B cell (primary cell): ENCODE data around the gene SYNGAP1. TPM values are rescaled to one million over a fixed set of nuclear protein-coding genes. Genes with fewer than 3 reads are reported as not detected.
A peak's percentile ranks its signal among the peaks of the same experiment; 100 is the strongest.

ENCODE experiments used
- ATAC-seq: fragments of 200-7000 bp; cut with Tn5 transposase; one replicate; pipeline ENCODE4 v1.10.0; 2021; ENCODE audit warnings: low read depth, mild to moderate bottlenecking, moderate number of reproducible peaks, moderate library complexity
- CTCF ChIA-PET: fragments of 350-600 bp; sonication (Branson Sonifier 250); formaldehyde crosslinking; loops from one replicate; lab custom pipeline; 2021; ENCODE audit warnings: antibody characterized with exemption, inconsistent platforms; lab: Charles Lee
- POLR2A ChIA-PET: fragments of 350-600 bp; sonication (Branson Sonifier 250); formaldehyde crosslinking; loops from one replicate; lab custom pipeline; 2021; ENCODE audit warnings: antibody characterized with exemption; lab: Charles Lee
- DNase-seq: peaks from one replicate; pipeline ENCODE4 v3.0.0; 2013
- H2AFZ ChIP-seq: 2 replicates; pipeline ENCODE4 v1.6.1; 2012; ENCODE audit warnings: mild to moderate bottlenecking, low read depth, low read length; ENCODE audit not compliant: insufficient read depth, poor library complexity, severe bottlenecking
- H3K27ac ChIP-seq, 2 donors: 1 replicate in 1 of 2; 2 replicates in 1 of 2; pipeline ENCODE4 v1.5.1; 2012 to 2013; ENCODE audit warnings: low read length in 2 of 2, mild to moderate bottlenecking in 2 of 2, moderate library complexity in 1 of 2
- H3K27me3 ChIP-seq, 4 experiments: fragments of 200-600 bp in 1 of 4; sonication (generic) in 1 of 4; replicated peaks in 1 of 4; 1 replicate in 2 of 4; 2 replicates in 2 of 4; pipeline versions ENCODE4 v1.6.1 to v1.7.0; 2013 to 2016; ENCODE audit warnings: low read length in 3 of 4, mild to moderate bottlenecking in 2 of 4, mixed read lengths in 1 of 4, moderate library complexity in 1 of 4; ENCODE audit not compliant: insufficient read depth in 4 of 4, control insufficient read depth in 3 of 4; ENCODE audit errors: control extremely low read depth in 1 of 4
- H3K36me3 ChIP-seq, 2 experiments: replicated peaks in 1 of 2; 1 replicate in 1 of 2; 2 replicates in 1 of 2; pipeline versions ENCODE4 v1.6.1 to v1.7.1; 2013; ENCODE audit warnings: low read length in 1 of 2; ENCODE audit not compliant: insufficient read depth in 2 of 2, control insufficient read depth in 1 of 2; ENCODE audit errors: control extremely low read depth in 1 of 2, extremely low read depth in 1 of 2
- H3K4me1 ChIP-seq, 2 donors: fragments of 200-600 bp in 1 of 2; sonication (generic) in 1 of 2; 1 replicate in 1 of 2; 2 replicates in 1 of 2; pipeline versions ENCODE4 v1.5.1 to v1.6.1; 2013 to 2017; ENCODE audit warnings: low read length in 2 of 2; ENCODE audit not compliant: control insufficient read depth in 2 of 2, insufficient read depth in 2 of 2
- H3K4me2 ChIP-seq: replicated peaks from 2 replicates; pipeline ENCODE3; 2012; ENCODE audit warnings: mild to moderate bottlenecking, low read depth, low read length; ENCODE audit not compliant: poor library complexity, severe bottlenecking
- H3K4me3 ChIP-seq, 5 experiments: fragments of 200-600 bp in 1 of 5; sonication (generic) in 1 of 5; 1 replicate in 3 of 5; 2 replicates in 2 of 5; pipeline versions ENCODE4 v1.5.1 to v1.7.0; 2011 to 2016; ENCODE audit warnings: low read length in 4 of 5, mild to moderate bottlenecking in 4 of 5, low read depth in 2 of 5, control low read depth in 1 of 5, moderate library complexity in 1 of 5; ENCODE audit not compliant: insufficient read depth in 1 of 5; ENCODE audit errors: control extremely low read depth in 1 of 5, extremely low read depth in 1 of 5
- H3K79me2 ChIP-seq: fragments of 200-600 bp; sonication (generic); one replicate; pipeline ENCODE4 v1.6.0; 2016; ENCODE audit warnings: low read length; ENCODE audit not compliant: control insufficient read depth, insufficient read depth
- H3K9ac ChIP-seq: fragments of 200-600 bp; sonication (generic); 2 replicates; pipeline ENCODE4 v1.6.1; 2017; ENCODE audit warnings: mild to moderate bottlenecking, low read length, moderate library complexity
- H3K9me3 ChIP-seq, 3 donors: one replicate each; pipeline versions ENCODE4 v1.6.1 to v1.7.1; 2013; ENCODE audit warnings: low read length in 2 of 3; ENCODE audit not compliant: control insufficient read depth in 2 of 3, insufficient read depth in 1 of 3; ENCODE audit errors: control extremely low read depth in 1 of 3
- H4K20me1 ChIP-seq: 2 replicates; pipeline ENCODE4 v1.6.0; 2012; ENCODE audit warnings: mild to moderate bottlenecking, low read length; ENCODE audit not compliant: insufficient read depth, control insufficient read depth, poor library complexity, severe bottlenecking
- H3K27ac Mint-ChIP-seq: one replicate; pipeline ENCODE4 v1.8.0; 2021; ENCODE audit warnings: mixed read lengths
- H3K27me3 Mint-ChIP-seq: one replicate; pipeline ENCODE4 v1.8.0; 2021; ENCODE audit warnings: mixed read lengths
- H3K4me1 Mint-ChIP-seq: one replicate; pipeline ENCODE4 v1.8.0; 2021; ENCODE audit warnings: mixed read lengths
- H3K4me3 Mint-ChIP-seq: one replicate; pipeline ENCODE4 v1.8.0; 2021; ENCODE audit warnings: mixed read lengths
- H3K9me3 Mint-ChIP-seq: one replicate; pipeline ENCODE4 v1.8.0; 2022; ENCODE audit warnings: mixed read lengths; ENCODE audit not compliant: insufficient read depth
- EZH2 ChIP-seq: IDR thresholded peaks from 2 replicates; pipeline ENCODE4 v1.6.1; 2012; ENCODE audit warnings: borderline replicate concordance, low read depth, mild to moderate bottlenecking, moderate library complexity, low read length; ENCODE audit not compliant: insufficient read depth, poor library complexity, severe bottlenecking
- WGBS: methylation state at CpG from one replicate; pipeline ENCODE4 v1.1.5; 2013; ENCODE audit warnings: missing lambda C conversion rate; ENCODE audit not compliant: insufficient coverage; 5-methylcytosine and 5-hydroxymethylcytosine counted together
- intact Hi-C: fragments of 100-400 bp; cut with micrococcal nuclease; formaldehyde crosslinking; loops from one replicate; pipeline ENCODE4 v1.10.0; 2022
- polyA plus RNA-seq: library from polyadenylated mRNA; depleted of rRNA; stranded (reverse); fragments of >200 nt; gene quantifications from 2 replicates; pipeline ENCODE4 v1.2.3, GENCODE V29; 2012
- total RNA-seq, 2 donors: library from RNA; stranded (reverse); fragments of 120-200 nt in 1 of 2; gene quantifications; 1 replicate in 1 of 2; 2 replicates in 1 of 2; pipeline versions ENCODE4 v1.2.3 to v1.2.4, GENCODE V29; 2013 to 2022
- TF ChIP-seq, protein P1 (sequence below): fragments of 200-600 bp; IDR thresholded peaks from one replicate; pipeline ENCODE4 v1.8.0; 2022; ENCODE audit warnings: antibody characterized with exemption, mild to moderate bottlenecking

SYNGAP1 gene
- total and polyA plus RNA-seq, 2 donors (not counting 1 experiment from before 2014, with no cell fraction given), result 18.6 to 43.0 TPM

DNA sequence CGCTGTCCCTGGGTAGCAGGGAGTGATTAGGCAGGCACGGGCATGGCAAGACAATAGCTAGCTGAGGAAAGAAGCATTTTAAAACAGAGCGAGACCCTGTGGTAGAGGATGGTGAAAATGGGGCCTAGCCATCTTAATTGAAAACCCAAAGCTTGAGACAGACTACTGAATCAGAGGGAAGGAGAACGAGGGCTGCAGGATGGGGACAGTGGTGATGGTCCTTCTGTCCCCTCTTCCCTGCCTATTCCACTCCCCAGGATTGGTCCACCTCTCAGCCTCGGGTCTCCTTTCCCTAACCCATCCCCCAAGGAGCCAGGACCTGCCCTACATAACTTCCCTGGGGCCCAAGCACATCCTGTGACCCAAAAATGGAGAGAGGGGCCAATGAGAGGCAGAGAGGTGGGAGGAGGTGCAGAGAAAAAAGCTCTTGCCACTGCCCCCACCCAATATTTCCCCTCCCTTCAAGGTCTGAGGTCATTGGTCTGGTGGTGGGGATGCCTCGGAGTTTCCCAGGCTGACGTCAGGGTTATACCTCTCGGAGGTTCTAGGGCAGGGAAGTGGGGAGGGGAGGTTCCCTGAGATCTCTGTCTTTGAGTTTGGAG is 1.1 kb upstream of the SYNGAP1 start:
- Mint-ChIP-seq H3K9me3 (no peaks in the 10 kb centered on the region), H3K27ac (peak overlapping the region; percentile 97), H3K4me3 (peak overlapping the region; percentile 96), H3K27me3 (peaks cover 4% of the 10 kb centered on the region), H3K4me1 (peaks cover 56% of the 10 kb centered on the region)
- Histone ChIP-seq H2AFZ (peak overlapping the region; percentile 71), H3K4me1 (peaks cover 33 to 58% of the 10 kb centered on the region in 2 donors), H4K20me1 (no peaks in the 10 kb centered on the region), H3K36me3 (peaks cover 0 to 26% of the 10 kb centered on the region in 2 experiments), H3K27me3 (peaks cover 0 to 3% (median 0%) of the 10 kb centered on the region in 4 experiments), H3K4me2 (peak overlapping the region; percentile 92), H3K79me2 (peaks cover 20% of the 10 kb centered on the region), H3K9me3 (no peaks in the 10 kb centered on the region), H3K4me3 (peak overlapping the region; percentile 37 to 60 (median 58)), H3K9ac (peak overlapping the region; percentile 62), H3K27ac (peak overlapping the region; percentile 87 to 91)
- 45% methylated on average over 5 of the region's 8 CpGs for WGBS
- CTCF ChIA-PET, result interaction anchor here (1.2 to 1.9 kb wide), 6 partner anchors 12 to 152 kb away, joined by 3 to 8 read pairs (median 4); partner anchors contain the start of genes B3GALT4, ZBTB22 and ZBTB9
- TF ChIP-seq EZH2, result no peak
- TF ChIP-seq, protein P1, sequence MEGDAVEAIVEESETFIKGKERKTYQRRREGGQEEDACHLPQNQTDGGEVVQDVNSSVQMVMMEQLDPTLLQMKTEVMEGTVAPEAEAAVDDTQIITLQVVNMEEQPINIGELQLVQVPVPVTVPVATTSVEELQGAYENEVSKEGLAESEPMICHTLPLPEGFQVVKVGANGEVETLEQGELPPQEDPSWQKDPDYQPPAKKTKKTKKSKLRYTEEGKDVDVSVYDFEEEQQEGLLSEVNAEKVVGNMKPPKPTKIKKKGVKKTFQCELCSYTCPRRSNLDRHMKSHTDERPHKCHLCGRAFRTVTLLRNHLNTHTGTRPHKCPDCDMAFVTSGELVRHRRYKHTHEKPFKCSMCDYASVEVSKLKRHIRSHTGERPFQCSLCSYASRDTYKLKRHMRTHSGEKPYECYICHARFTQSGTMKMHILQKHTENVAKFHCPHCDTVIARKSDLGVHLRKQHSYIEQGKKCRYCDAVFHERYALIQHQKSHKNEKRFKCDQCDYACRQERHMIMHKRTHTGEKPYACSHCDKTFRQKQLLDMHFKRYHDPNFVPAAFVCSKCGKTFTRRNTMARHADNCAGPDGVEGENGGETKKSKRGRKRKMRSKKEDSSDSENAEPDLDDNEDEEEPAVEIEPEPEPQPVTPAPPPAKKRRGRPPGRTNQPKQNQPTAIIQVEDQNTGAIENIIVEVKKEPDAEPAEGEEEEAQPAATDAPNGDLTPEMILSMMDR, result peak; percentile 9
- POLR2A ChIA-PET, result interaction anchor here (0.6 to 1.7 kb wide), 13 partner anchors 9 to 447 kb away, joined by 3 to 6 read pairs (median 3); partner anchors contain the start of genes BAK1, TAPBP and ZBTB9
- DNase-seq (peak; percentile 46), ATAC-seq (no peak)
- intact Hi-C loops, result loop anchor here (1.0 to 2.0 kb wide), 9 partner anchors 8 to 370 kb away; partner anchors contain the start of genes KIFC1, LEMD2, RXRB and SLC39A7
